NCI-H82 (cell line): ENCODE results near the gene MRFAP1.
"Not testable (repeated sequence)": the region's sequence is repeated elsewhere in the genome, so short reads cannot be mapped to it uniquely, and the experiment has no call there.

Experiments used
- DNase-seq: peaks from one replicate; lab custom pipeline; 2025; lab: John Stamatoyannopoulos, UW

The MRFAP1 gene

DNA sequence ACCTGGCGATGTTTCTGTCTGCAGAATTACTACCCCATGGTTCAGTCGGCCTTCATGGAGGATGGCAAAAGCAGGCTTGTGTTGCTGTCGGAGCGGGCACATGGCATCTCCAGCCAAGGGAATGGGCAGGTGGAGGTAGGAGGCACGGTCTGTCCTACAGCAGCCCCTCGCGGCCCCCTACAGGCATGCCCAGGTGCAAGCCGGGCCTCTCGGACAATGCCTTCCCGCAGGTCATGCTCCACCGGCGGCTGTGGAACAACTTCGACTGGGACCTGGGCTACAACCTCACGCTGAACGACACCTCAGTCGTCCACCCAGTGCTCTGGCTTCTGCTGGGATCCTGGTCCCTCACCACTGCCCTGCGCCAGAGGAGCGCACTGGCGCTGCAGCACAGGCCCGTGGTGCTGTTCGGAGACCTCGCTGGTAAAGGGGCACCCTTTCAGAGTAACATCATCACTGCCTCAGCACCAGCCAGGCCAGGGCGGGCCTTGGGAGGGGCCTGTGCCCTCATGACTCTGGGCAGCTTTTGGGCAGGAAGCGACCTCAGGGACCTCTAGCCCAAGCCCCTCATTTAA, 29.5 kb upstream of the MRFAP1 start:
- no peak for DNase-seq

DNA sequence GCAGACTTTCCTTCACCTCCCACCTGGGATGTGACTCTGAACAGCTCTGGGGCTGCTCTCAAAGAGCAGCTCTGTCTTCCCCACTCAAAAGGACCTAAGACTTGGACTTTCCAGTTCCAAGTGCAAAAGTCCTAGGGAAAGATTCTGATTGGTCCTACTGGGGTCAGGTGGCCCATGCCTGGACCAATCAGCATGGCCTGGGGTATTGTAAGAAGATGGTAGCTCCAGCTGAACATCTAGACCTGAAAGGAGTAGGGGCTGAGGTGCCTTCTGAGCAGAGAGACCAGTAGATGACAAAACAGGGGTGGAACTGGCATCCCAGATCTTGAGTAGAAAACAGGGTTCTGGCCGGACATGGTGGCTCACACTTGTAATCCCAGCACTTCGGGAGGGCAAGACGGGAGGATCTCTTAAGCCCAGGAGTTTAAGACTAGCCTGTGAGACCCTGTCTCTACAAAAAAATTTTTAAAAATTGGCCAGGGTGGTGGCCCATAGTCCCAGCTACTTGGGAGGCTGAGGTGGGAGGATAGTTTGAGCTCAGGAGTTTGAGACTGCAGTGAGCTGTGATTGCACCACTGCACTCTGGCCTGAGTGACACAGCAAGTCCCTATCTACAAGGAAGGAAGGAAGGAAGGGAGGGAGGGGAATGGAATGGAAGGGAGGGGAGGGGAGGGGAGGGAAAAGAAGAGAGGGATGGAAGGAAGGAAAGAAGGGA, 27.4 kb upstream of the MRFAP1 start:
- DNase-seq, result no peak

DNA sequence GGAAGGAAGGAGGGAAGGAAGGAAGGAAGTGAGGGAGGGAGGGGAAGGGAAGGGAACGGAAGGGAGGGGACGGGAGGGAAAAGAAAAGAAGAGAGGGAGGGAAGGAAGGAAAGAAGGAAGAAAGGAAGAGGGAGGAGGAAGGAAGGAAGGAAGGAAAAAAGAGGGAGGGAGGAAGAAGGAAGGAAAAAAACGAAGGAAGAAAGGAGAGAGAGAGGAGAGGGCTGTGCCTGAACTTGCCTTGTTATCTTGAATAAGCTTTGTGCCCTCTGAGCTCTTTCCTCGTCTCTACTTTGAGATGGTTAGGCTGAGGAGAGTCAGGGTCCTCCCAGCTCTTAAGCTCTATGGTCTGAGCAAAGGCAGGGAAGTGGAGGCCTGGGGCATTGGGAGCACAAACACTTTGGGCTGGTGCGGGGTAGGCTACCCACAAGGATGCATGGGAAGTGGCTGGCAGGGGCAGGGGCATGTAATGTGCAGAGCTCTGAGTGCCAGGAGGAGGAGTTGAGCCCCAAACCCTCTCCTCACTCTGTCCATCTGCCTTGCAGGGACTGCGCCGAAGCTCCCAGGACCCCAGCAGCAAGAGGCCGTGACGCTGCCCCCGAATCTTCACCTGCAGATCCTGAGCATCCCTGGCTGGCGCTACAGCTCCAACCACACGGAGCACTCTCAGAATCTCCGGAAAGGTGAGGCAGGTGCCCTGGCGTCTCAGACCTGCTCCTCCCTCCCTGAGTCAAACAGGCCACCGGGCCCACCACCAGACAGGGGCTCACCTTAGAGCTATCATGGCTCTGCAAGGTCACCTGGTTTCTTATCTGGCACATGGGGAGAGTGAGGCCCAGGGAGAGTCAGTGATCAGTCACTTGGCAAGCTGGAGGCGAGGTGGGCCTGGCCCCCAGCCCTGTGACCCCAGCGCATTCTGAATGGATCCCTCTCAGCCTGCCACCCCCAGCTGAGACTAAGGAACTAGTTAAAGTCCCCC, 26.5 kb upstream of the MRFAP1 start:
- DNase-seq, result no peak

GRCh38 chr4:6614701-6615230, 25.7 kb upstream of the MRFAP1 start:
- DNase-seq, result no peak

- no peak for DNase-seq
Measured at GRCh38 chr4:6616087-6616995, 24.1 kb upstream of the MRFAP1 start.

GRCh38 chr4:6617246-6617645, 23.2 kb upstream of the MRFAP1 start:
- DNase-seq, result no peak

DNA sequence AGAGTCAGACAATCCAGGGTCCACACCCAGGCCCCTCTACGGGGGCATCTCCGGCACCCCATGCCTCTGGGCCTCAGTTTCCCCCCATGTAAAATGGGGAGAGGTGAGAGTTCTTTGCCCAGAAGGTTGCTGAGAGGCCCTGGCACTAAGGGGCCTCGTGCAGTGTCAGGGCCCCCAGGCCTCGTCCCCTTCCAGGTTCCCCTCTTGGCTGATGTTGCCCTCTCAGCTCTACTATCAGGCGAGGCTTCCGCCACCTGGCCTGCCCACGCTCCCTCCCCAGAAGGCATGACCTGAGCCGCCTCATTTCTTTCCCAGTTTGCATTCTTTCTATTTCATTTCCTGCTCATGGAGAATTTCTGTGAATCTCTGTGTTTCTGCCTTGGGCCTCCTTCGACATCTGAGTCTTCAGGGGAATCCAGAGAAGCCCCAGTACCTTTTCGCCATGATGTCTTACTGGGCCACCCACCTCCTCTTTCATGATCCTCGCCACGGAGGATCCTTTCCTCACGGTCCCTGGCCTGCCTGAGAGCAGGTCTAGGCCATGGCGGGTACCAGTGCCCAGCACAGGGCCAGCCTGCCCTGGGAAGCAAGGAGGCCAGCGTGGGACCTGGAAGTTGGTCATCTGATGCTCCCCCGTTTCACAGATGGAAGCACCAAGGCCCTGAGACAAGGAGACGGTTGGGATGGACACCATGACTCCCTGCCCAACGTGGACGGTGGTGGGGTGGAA, 21.9 kb upstream of the MRFAP1 start:
- no peak for DNase-seq

DNA sequence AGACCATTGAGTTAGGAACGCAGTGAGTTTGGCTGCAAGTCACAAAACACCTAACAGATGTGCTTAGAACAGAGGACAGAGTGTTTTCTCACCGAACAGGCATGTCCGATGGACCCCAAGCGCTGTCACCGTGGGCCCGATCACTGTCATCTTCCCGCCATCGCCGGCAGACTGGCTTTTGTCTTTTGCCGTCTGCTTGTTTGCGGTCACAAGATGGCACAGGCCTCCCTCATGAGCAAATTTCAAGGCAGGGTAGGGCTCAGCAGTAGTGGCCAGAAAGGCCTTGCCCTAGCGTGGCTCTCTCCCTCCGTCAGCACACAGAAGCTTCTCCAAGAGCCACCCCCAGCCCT, 21.4 kb upstream of the MRFAP1 start:
- DNase-seq, result no peak

GRCh38 chr4:6619466-6620255, 20.8 kb upstream of the MRFAP1 start:
- DNase-seq, result no peak

DNA sequence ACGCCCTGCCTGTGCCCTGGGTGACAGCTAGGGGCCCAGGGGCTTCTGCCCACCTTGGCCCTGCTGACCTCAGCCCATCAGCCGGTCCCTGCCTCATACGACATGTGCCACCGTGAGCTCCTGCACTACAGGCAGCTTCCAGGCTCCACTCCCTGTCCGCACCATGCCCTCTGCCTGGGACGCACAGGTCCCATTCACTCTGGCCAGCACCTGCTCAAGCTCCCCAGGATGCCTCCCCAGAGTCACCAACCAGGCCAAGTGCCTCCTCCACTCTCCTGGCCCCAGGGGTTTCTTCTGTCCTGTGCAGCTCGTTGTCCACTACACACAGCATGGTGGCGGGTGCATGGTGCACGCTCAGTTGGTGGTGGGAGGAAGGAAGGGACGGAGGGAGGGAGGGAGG, 20.2 kb upstream of the MRFAP1 start:
- DNase-seq, result no peak

DNA sequence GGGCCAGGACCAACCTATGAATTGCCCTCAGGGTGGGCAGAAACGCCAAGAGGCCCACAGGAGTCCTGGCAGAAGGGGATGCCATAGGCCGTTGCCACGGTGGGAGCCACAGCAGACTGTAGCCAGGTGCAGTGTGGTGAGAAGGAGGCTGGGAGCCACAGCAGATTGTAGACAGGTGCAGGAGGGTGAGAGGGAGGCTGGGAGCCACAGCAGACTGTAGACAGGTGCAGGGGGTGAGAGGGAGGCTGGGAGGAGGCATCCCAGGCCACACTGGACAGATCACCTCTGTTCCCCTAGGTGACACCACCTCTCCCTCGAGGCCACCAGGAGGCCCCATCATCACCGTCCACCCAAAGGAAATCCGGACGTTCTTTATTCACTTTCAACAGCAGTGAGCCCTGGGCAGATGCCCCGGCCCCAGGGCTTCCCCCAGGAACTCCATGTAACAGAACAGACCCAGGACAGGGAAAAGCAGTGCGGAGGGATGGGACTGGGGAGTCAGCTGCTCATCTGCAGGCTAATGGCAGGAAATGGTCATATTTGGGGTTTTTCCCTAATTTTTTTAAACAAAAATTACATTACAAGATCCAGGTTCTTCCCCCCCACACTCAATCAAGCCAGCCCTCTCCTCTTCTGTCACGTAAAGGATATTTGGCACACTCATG, 19.5 kb upstream of the MRFAP1 start:
- no peak for DNase-seq

GRCh38 chr4:6621556-6621927, 18.9 kb upstream of the MRFAP1 start:
- DNase-seq, result no peak

DNA sequence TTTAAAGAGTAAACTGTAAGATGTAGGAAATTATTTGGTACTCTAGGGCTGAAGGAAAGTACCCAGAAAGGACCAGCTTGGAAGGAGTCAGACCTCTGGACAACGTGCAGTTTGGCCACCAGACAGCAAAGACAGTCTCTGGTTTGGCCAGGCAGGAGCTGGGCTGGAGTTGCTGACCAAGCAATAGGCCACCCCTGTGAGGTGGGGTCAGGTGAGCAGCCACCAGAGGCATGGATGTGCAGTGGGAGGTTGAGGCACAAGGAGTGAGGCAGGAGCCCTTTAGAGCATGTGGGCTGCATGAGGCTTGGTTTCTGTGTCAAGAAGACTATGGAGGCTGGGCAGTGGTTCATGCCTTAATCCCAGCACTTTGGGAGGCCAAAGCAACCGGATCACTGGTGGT, 17.7 kb upstream of the MRFAP1 start:
- DNase-seq, result no peak

- no peak for DNase-seq
Measured at GRCh38 chr4:6625256-6625655, 15.2 kb upstream of the MRFAP1 start.

- no peak for DNase-seq
Measured at GRCh38 chr4:6626066-6626465, 14.4 kb upstream of the MRFAP1 start.

- DNase-seq, result no peak
Measured at GRCh38 chr4:6627832-6628231, 12.7 kb upstream of the MRFAP1 start.

DNA sequence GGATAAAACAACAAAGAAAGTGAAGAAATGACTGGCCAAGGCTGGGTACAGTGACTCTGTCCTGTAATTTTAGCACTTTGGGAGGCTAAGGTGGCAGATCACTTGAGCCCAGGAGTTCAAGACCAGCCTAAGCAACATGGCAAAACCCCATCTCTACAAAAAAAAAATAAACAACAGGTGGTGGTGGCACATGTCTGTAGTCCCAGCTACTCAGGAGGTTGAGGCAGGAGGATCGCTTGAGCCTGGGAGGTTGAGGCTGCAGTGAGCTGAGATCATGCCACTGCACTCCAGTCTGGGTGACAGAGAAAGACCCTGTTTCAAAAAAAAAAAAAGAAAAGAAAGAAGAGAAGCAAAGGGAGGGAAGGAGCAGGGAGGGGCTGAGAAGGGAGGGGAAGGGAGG, 12.0 kb upstream of the MRFAP1 start:
- not testable (repeated sequence) for DNase-seq

DNA sequence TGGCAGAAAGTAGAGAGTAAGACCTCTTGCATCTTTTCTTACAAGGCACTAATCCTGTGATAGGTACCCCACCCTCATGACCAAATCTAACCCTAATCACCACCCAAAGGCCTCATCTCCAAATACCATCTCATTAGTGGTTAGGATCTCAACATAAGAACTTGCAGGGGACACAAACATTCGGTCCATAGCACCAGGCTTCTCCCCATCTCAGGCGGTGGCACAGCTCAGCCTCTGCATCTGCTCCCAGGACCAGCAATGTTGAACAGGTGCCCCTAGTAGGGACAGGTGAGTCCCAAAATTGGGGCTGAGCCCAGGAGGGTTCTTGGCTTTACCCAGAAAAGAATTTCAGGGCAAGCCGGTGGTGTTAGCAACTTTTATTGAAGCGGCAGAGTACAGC, 8.4 kb upstream of the MRFAP1 start:
- DNase-seq, result no peak

- peak; percentile 75 for DNase-seq
Measured at GRCh38 chr4:6633091-6633906, 7.2 kb upstream of the MRFAP1 start.
